Measurements from ENCODE around the gene SRD5A3. TPM values are rescaled to one million over a fixed set of nuclear protein-coding genes. Genes with fewer than 3 reads are reported as not detected.
A peak's percentile ranks its signal among the peaks of the same experiment; 100 is the strongest.

The SRD5A3 gene
- total RNA-seq, 1 donor from 2014 or later: 74.2 TPM

- Mint-ChIP-seq H3K9me3 (ENCODE audit: unreplicated experiment) (no peaks in the 10 kb centered on the region), H3K27ac (ENCODE audit: unreplicated experiment) (no peak overlapping the region), H3K4me3 (ENCODE audit: unreplicated experiment) (no peak overlapping the region), H3K36me3 (ENCODE audit: low read depth, unreplicated experiment) (peaks cover 26% of the 10 kb centered on the region), H3K27me3 (ENCODE audit: unreplicated experiment) (peaks cover 1% of the 10 kb centered on the region), H3K4me1 (ENCODE audit: unreplicated experiment) (peaks cover 36% of the 10 kb centered on the region)
- DNase-seq (ENCODE audit: low spot score): no peak
- TF ChIP-seq CTCF (IDR thresholded peaks at IDR 0.05; ENCODE audit: unreplicated experiment): no peak
These were observed 61.7 kb downstream of the SRD5A3 start for GRCh38 chr4:55407764-55408163.

- H3K36me3 Mint-ChIP-seq (ENCODE audit: low read depth, unreplicated experiment): peaks cover 15% of the 10 kb centered on the region
- H3K27me3 Mint-ChIP-seq (ENCODE audit: unreplicated experiment): no peaks in the 10 kb centered on the region
- H3K27ac Mint-ChIP-seq (ENCODE audit: unreplicated experiment): no peak overlapping the region
- H3K9me3 Mint-ChIP-seq (ENCODE audit: unreplicated experiment): no peaks in the 10 kb centered on the region
- no peak for DNase-seq (ENCODE audit: low spot score)
- no peak for TF ChIP-seq CTCF (IDR thresholded peaks at IDR 0.05; ENCODE audit: unreplicated experiment)
- H3K4me3 Mint-ChIP-seq (ENCODE audit: unreplicated experiment): no peak overlapping the region
- peaks cover 27% of the 10 kb centered on the region for H3K4me1 Mint-ChIP-seq (ENCODE audit: unreplicated experiment)
These were observed 63.6 kb downstream of the SRD5A3 start for GRCh38 chr4:55409468-55410171.

GRCh38 chr4:55410431-55410830 lies 64.4 kb downstream of the SRD5A3 start:
- H3K27ac Mint-ChIP-seq (ENCODE audit: unreplicated experiment): peak overlapping the region; percentile 24
- no peak for TF ChIP-seq CTCF (IDR thresholded peaks at IDR 0.05; ENCODE audit: unreplicated experiment)
- no peaks in the 10 kb centered on the region for H3K9me3 Mint-ChIP-seq (ENCODE audit: unreplicated experiment)
- no peak for DNase-seq (ENCODE audit: low spot score)
- H3K27me3 Mint-ChIP-seq (ENCODE audit: unreplicated experiment): no peaks in the 10 kb centered on the region
- H3K36me3 Mint-ChIP-seq (ENCODE audit: low read depth, unreplicated experiment): peaks cover 12% of the 10 kb centered on the region
- H3K4me1 Mint-ChIP-seq (ENCODE audit: unreplicated experiment): peaks cover 20% of the 10 kb centered on the region
- no peak overlapping the region for H3K4me3 Mint-ChIP-seq (ENCODE audit: unreplicated experiment)

DNA sequence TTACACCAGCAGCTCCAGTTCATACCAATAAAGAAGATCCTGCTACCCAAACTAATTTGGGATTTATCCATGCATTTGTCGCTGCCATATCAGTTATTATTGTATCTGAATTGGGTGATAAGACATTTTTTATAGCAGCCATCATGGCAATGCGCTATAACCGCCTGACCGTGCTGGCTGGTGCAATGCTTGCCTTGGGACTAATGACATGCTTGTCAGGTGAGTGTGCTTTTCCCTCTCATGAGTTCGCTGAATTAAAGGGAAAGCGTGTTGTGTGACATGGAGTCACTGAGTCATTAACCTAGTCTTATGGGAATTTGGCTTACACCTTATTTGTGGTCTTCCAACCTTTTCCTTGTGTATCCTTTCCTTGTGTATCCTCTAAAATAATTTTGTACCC lies 65.6 kb downstream of the SRD5A3 start:
- H3K27me3 Mint-ChIP-seq (ENCODE audit: unreplicated experiment): no peaks in the 10 kb centered on the region
- peaks cover 9% of the 10 kb centered on the region for H3K36me3 Mint-ChIP-seq (ENCODE audit: low read depth, unreplicated experiment)
- no peak overlapping the region for H3K4me3 Mint-ChIP-seq (ENCODE audit: unreplicated experiment)

More for the DNA sequence above, 65.6 kb downstream of the SRD5A3 start:
- Mint-ChIP-seq H3K4me1 (ENCODE audit: unreplicated experiment) (peaks cover 11% of the 10 kb centered on the region), H3K9me3 (ENCODE audit: unreplicated experiment) (no peaks in the 10 kb centered on the region), H3K27ac (ENCODE audit: unreplicated experiment) (no peak overlapping the region)
- no peak for TF ChIP-seq CTCF (IDR thresholded peaks at IDR 0.05; ENCODE audit: unreplicated experiment)
- no peak for DNase-seq (ENCODE audit: low spot score)

All from endothelial cell (in vitro differentiated cells).